Liver (tissue), 9 donors: ENCODE results near the gene CEACAM20. TPM values are rescaled to one million over a fixed set of nuclear protein-coding genes. Genes with fewer than 3 reads are reported as not detected.

Experiments used
- DNase-seq: peaks from one replicate; pipeline ENCODE4 v3.0.0-alpha.2; 2017; ENCODE audit warnings: low spot score
- H3K27ac ChIP-seq, 2 donors: one replicate each; pipeline ENCODE4 v1.7.0; 2013; ENCODE audit warnings: inconsistent platforms in 2 of 2, low read length in 2 of 2, control low read depth in 1 of 2, low read depth in 1 of 2, mild to moderate bottlenecking in 1 of 2
- H3K27me3 ChIP-seq, 4 donors: one replicate each; pipeline versions ENCODE4 v1.6.1 to v1.7.0; 2013; ENCODE audit warnings: low read length in 3 of 4, inconsistent platforms in 1 of 4, mild to moderate bottlenecking in 1 of 4, moderate library complexity in 1 of 4; ENCODE audit not compliant: control insufficient read depth in 4 of 4, insufficient read depth in 4 of 4
- H3K36me3 ChIP-seq, 4 donors: one replicate each; pipeline versions ENCODE4 v1.6.1 to v1.7.0; 2013; ENCODE audit warnings: low read length in 3 of 4, mild to moderate bottlenecking in 3 of 4, low read depth in 1 of 4, moderate library complexity in 1 of 4; ENCODE audit not compliant: control insufficient read depth in 4 of 4, insufficient read depth in 3 of 4
- H3K4me1 ChIP-seq, 4 donors: one replicate each; pipeline versions ENCODE4 v1.6.1 to v1.7.0; 2013; ENCODE audit warnings: low read length in 3 of 4, mild to moderate bottlenecking in 3 of 4, moderate library complexity in 1 of 4; ENCODE audit not compliant: control insufficient read depth in 4 of 4, insufficient read depth in 4 of 4
- H3K4me3 ChIP-seq, 3 donors: one replicate each; pipeline versions ENCODE4 v1.6.1 to v1.7.0; 2013; ENCODE audit warnings: low read length in 3 of 3, control low read depth in 1 of 3, low read depth in 1 of 3, mild to moderate bottlenecking in 1 of 3
- H3K9ac ChIP-seq, 2 donors: one replicate each; pipeline ENCODE4 v1.7.0; 2013; ENCODE audit warnings: low read length in 2 of 2, mild to moderate bottlenecking in 2 of 2, moderate library complexity in 2 of 2, control low read depth in 1 of 2, low read depth in 1 of 2
- H3K9me3 ChIP-seq, 4 donors: one replicate each; pipeline versions ENCODE4 v1.6.1 to v1.7.0; 2013; ENCODE audit warnings: low read length in 3 of 4; ENCODE audit not compliant: control insufficient read depth in 4 of 4
- ATF3 ChIP-seq: IDR thresholded peaks from 2 replicates; pipeline ENCODE4 v1.6.1; 2016; ENCODE audit warnings: antibody characterized with exemption
- EGR1 ChIP-seq, 2 donors: IDR thresholded peaks; 2 replicates each; pipeline ENCODE4 v1.6.1; 2016 to 2018; ENCODE audit warnings: antibody characterized with exemption in 2 of 2, low read depth in 2 of 2
- FOXA1 ChIP-seq: IDR thresholded peaks from 2 replicates; pipeline ENCODE4 v1.6.1; 2016; ENCODE audit warnings: antibody characterized with exemption
- FOXA2 ChIP-seq: IDR thresholded peaks from 2 replicates; pipeline ENCODE4 v1.6.1; 2016; ENCODE audit warnings: antibody characterized with exemption
- GABPA ChIP-seq, 2 donors: IDR thresholded peaks in 1 of 2; conservative IDR thresholded peaks in 1 of 2; 2 replicates each; pipeline ENCODE4 v1.6.1; 2016; ENCODE audit warnings: antibody characterized with exemption in 2 of 2, mild to moderate bottlenecking in 1 of 2, moderate library complexity in 1 of 2
- HNF4A ChIP-seq, 2 donors: conservative IDR thresholded peaks; 2 replicates each; pipeline ENCODE4 v1.6.1; 2016; ENCODE audit warnings: antibody characterized with exemption in 2 of 2, mild to moderate bottlenecking in 2 of 2
- HNF4G ChIP-seq: IDR thresholded peaks from 2 replicates; pipeline ENCODE4 v1.6.1; 2016; ENCODE audit warnings: antibody characterized with exemption
- JUND ChIP-seq, 2 donors: IDR thresholded peaks; 2 replicates each; pipeline ENCODE4 v1.6.1; 2016; ENCODE audit warnings: antibody characterized with exemption in 2 of 2
- NR2F2 ChIP-seq: IDR thresholded peaks from 2 replicates; pipeline ENCODE4 v1.6.1; 2016; ENCODE audit warnings: antibody characterized with exemption
- RAD21 ChIP-seq, 2 donors: IDR thresholded peaks; 2 replicates each; pipeline ENCODE4 v1.6.1; 2016; ENCODE audit warnings: antibody characterized with exemption in 2 of 2, mild to moderate bottlenecking in 2 of 2
- REST ChIP-seq: IDR thresholded peaks from 2 replicates; pipeline ENCODE4 v1.6.1; 2016; ENCODE audit warnings: antibody characterized with exemption, mild to moderate bottlenecking
- TAF1 ChIP-seq: conservative IDR thresholded peaks from 2 replicates; pipeline ENCODE4 v1.6.1; 2016; ENCODE audit warnings: antibody characterized with exemption, mild to moderate bottlenecking
- YY1 ChIP-seq: IDR thresholded peaks from 2 replicates; pipeline ENCODE4 v1.6.1; 2016; ENCODE audit warnings: antibody characterized with exemption, mild to moderate bottlenecking
- ZBTB33 ChIP-seq: IDR thresholded peaks from 2 replicates; pipeline ENCODE4 v1.6.1; 2016; ENCODE audit warnings: antibody characterized with exemption
- WGBS: extraction: QIAGEN DNeasy Blood & Tissue Kit; methylation state at CpG from one replicate; pipeline ENCODE4 v1.1.7; 2013; 5-methylcytosine and 5-hydroxymethylcytosine counted together
- polyA plus RNA-seq, 2 donors: library from polyadenylated mRNA; stranded (reverse) in 1 of 2; unstranded in 1 of 2; fragments of 200-250 nt in 1 of 2; fragments of >200 nt in 1 of 2; fragmentation: Nextera tagmentation in 1 of 2; extraction: Ambion mirVana in 1 of 2; gene quantifications; one replicate each; pipeline versions ENCODE4 v1.2.1 to v1.2.3, GENCODE V29; 2013 to 2015
- total RNA-seq, 2 donors: library from RNA; depleted of rRNA; stranded (reverse); fragments of >200 nt; gene quantifications; one replicate each; pipeline ENCODE4 v1.2.3, GENCODE V29; 2014
- TF ChIP-seq, protein P1 (sequence below): IDR thresholded peaks from 2 replicates; pipeline ENCODE4 v1.6.1; 2016; ENCODE audit warnings: antibody characterized with exemption
- TF ChIP-seq, protein P2 (sequence below): fragments of 150-350 bp; IDR thresholded peaks from 2 replicates; pipeline ENCODE4 v1.5.1; 2017; ENCODE audit warnings: improper control_type of control experiment, low read depth, low read length; ENCODE audit not compliant: missing input control
- donor health status: healthy.
- donor health status: healthy.
- donor health status: healthy.
- donor health status: healthy.
- donor health status: healthy.

The CEACAM20 gene
- total and polyA plus RNA-seq, 4 donors, result 0.09 to 0.25 TPM; not detected in 2

DNA sequence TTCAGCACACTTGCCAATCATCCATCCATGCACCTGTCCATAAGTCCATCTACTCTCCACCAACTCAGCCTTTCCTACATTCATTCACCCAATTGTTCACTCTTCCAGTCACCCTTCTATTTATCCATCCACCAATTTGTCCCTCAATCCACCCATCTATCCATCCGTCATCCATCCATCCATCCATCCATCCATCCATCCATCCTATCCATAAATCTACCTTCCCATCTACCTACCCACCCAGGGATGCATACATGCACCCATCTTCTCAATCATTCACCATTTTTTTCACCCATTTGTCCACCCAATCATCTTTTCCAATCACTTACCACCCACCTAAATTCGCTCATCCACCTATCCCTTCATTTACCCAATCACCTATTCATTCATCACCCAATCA, 14.6 kb upstream of the CEACAM20 start:
- Histone ChIP-seq H3K9ac (no peak overlapping the region), H3K36me3 (peaks cover 0 to 2% (median 0%) of the 10 kb centered on the region in 4 donors), H3K27me3 (no peaks in the 10 kb centered on the region), H3K4me1 (no peaks in the 10 kb centered on the region), H3K4me3 (no peak overlapping the region), H3K9me3 (peaks cover 0 to 3% (median 0%) of the 10 kb centered on the region in 4 donors), H3K27ac (no peak overlapping the region)
- TF ChIP-seq ATF3 (no peak), ZBTB33 (no peak), REST (no peak), NR2F2 (no peak), EGR1 (IDR thresholded peaks at IDR 0.05; ENCODE audit: low read depth in 2 of 2) (no peak), RAD21 (IDR thresholded peaks at IDR 0.05) (no peak), JUND (IDR thresholded peaks at IDR 0.05) (no peak), FOXA1 (no peak), YY1 (no peak), GABPA (IDR thresholded peaks at IDR 0.05 in 1 of 2, conservative IDR thresholded peaks at IDR 0.05 in 1 of 2) (no peak), FOXA2 (no peak), TAF1 (no peak), HNF4A (conservative IDR thresholded peaks at IDR 0.05) (no peak), HNF4G (no peak)
- TF ChIP-seq, protein P1, sequence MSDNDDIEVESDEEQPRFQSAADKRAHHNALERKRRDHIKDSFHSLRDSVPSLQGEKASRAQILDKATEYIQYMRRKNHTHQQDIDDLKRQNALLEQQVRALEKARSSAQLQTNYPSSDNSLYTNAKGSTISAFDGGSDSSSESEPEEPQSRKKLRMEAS, result no peak
- TF ChIP-seq, protein P2, sequence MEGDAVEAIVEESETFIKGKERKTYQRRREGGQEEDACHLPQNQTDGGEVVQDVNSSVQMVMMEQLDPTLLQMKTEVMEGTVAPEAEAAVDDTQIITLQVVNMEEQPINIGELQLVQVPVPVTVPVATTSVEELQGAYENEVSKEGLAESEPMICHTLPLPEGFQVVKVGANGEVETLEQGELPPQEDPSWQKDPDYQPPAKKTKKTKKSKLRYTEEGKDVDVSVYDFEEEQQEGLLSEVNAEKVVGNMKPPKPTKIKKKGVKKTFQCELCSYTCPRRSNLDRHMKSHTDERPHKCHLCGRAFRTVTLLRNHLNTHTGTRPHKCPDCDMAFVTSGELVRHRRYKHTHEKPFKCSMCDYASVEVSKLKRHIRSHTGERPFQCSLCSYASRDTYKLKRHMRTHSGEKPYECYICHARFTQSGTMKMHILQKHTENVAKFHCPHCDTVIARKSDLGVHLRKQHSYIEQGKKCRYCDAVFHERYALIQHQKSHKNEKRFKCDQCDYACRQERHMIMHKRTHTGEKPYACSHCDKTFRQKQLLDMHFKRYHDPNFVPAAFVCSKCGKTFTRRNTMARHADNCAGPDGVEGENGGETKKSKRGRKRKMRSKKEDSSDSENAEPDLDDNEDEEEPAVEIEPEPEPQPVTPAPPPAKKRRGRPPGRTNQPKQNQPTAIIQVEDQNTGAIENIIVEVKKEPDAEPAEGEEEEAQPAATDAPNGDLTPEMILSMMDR, result no peak
- DNase-seq, result no peak
- WGBS, result 86% methylated on average over 2 of the region's 2 CpGs

- Histone ChIP-seq H3K9me3 (peaks cover 0 to 3% (median 0%) of the 10 kb centered on the region in 4 donors), H3K36me3 (peaks cover 0 to 2% (median 0%) of the 10 kb centered on the region in 4 donors), H3K9ac (no peak overlapping the region), H3K4me3 (no peak overlapping the region), H3K27me3 (no peaks in the 10 kb centered on the region), H3K27ac (no peak overlapping the region), H3K4me1 (no peaks in the 10 kb centered on the region)
- DNase-seq, result no peak
- 3% methylated on average over 1 of the region's 1 CpG for WGBS
- TF ChIP-seq ZBTB33, result no peak
These were observed 13.2 kb upstream of the CEACAM20 start for GRCh38 chr19:44542671-44543070.
